ENCODE measurements around the gene ARFGAP1.

- no peak for TF ChIP-seq CTCF (IDR thresholded peaks at IDR 0.05)
- no peak for TF ChIP-seq KDM1A (IDR thresholded peaks at IDR 0.05; ENCODE audit: low read depth)
These were observed 19.7 kb downstream of the ARFGAP1 start for GRCh38 chr20:63292292-63292701.
